Astrocyte (in vitro differentiated cells and primary cell): ENCODE measurements around the gene APLNR. TPM values are rescaled to one million over a fixed set of nuclear protein-coding genes. Genes with fewer than 3 reads are reported as not detected.

Experiments
- DNase-seq: peaks from one replicate; pipeline ENCODE4 v3.0.0-alpha.2; 2010; ENCODE audit warnings: low read depth
- FAIRE-seq: peaks from 2 replicates; lab custom pipeline; 2011; peaks lifted over from hg19 to GRCh38; lab: Jason Lieb, UNC
- H2AFZ ChIP-seq: 2 replicates; pipeline ENCODE4 v1.6.0; 2012; ENCODE audit warnings: low read depth, low read length, inconsistent platforms
- H3K27ac ChIP-seq: 2 replicates; pipeline ENCODE4 v1.5.1; 2011; ENCODE audit warnings: low read depth, low read length, inconsistent platforms
- H3K27me3 ChIP-seq: 2 replicates; pipeline ENCODE4 v1.6.0; 2011; ENCODE audit warnings: low read length, inconsistent platforms; ENCODE audit not compliant: insufficient read depth
- H3K36me3 ChIP-seq: 2 replicates; pipeline ENCODE4 v1.5.1; 2011; ENCODE audit warnings: low read length, inconsistent platforms; ENCODE audit not compliant: insufficient read depth
- H3K4me1 ChIP-seq: 2 replicates; pipeline ENCODE4 v1.5.1; 2011; ENCODE audit warnings: low read length, inconsistent platforms; ENCODE audit not compliant: insufficient read depth
- H3K4me2 ChIP-seq: 2 replicates; pipeline ENCODE4 v1.6.0; 2012; ENCODE audit warnings: low read length, inconsistent platforms
- H3K4me3 ChIP-seq: 2 replicates; pipeline ENCODE4 v1.5.1; 2011; ENCODE audit warnings: low read depth, mild to moderate bottlenecking, low read length, inconsistent platforms; ENCODE audit not compliant: insufficient read depth
- H3K79me2 ChIP-seq: 2 replicates; pipeline ENCODE4 v1.6.0; 2012; ENCODE audit warnings: mild to moderate bottlenecking, low read length, inconsistent platforms; ENCODE audit not compliant: insufficient read depth
- H3K9ac ChIP-seq: 2 replicates; pipeline ENCODE4 v1.6.0; 2012; ENCODE audit warnings: mild to moderate bottlenecking, low read length, inconsistent platforms
- H3K9me3 ChIP-seq: 2 replicates; pipeline ENCODE4 v1.5.1; 2012; ENCODE audit warnings: low read depth, mild to moderate bottlenecking, low read length, inconsistent platforms; ENCODE audit not compliant: insufficient read depth
- H4K20me1 ChIP-seq: 2 replicates; pipeline ENCODE4 v1.6.0; 2012; ENCODE audit warnings: low read length, inconsistent platforms; ENCODE audit not compliant: insufficient read depth
- H3K27ac Mint-ChIP-seq: one replicate; pipeline ENCODE4 v1.8.0; 2021; ENCODE audit warnings: mild to moderate bottlenecking, mixed read lengths; ENCODE audit not compliant: unreplicated experiment
- H3K27me3 Mint-ChIP-seq: one replicate; pipeline ENCODE4 v1.8.0; 2021; ENCODE audit warnings: low read depth, mixed read lengths; ENCODE audit not compliant: unreplicated experiment
- H3K36me3 Mint-ChIP-seq: one replicate; pipeline ENCODE4 v1.8.0; 2021; ENCODE audit warnings: low read depth, mixed read lengths; ENCODE audit not compliant: unreplicated experiment
- H3K4me1 Mint-ChIP-seq: one replicate; pipeline ENCODE4 v1.8.0; 2021; ENCODE audit warnings: low read depth, mixed read lengths; ENCODE audit not compliant: unreplicated experiment
- H3K4me3 Mint-ChIP-seq: one replicate; pipeline ENCODE4 v1.8.0; 2021; ENCODE audit warnings: mild to moderate bottlenecking, moderate library complexity, mixed read lengths; ENCODE audit not compliant: unreplicated experiment
- H3K9me3 Mint-ChIP-seq: one replicate; pipeline ENCODE4 v1.8.0; 2021; ENCODE audit warnings: mild to moderate bottlenecking, mixed read lengths; ENCODE audit not compliant: unreplicated experiment
- CTCF ChIP-seq: IDR thresholded peaks from 2 replicates; pipeline ENCODE4 v1.5.1; 2011; ENCODE audit warnings: low read depth, mild to moderate bottlenecking, inconsistent platforms, low read length, moderate library complexity; ENCODE audit not compliant: insufficient read depth
- EZH2 ChIP-seq: IDR thresholded peaks from 2 replicates; pipeline ENCODE4 v1.6.1; 2012; ENCODE audit warnings: mild to moderate bottlenecking, low read length, inconsistent platforms; ENCODE audit not compliant: insufficient read depth
- total RNA-seq: library from RNA; stranded (reverse); gene quantifications from 2 replicates; pipeline ENCODE4 v1.2.1, GENCODE V29; 2021

The APLNR gene
- total RNA-seq, 1 donor from 2014 or later: not detected

- DNase-seq: no peak
- Histone ChIP-seq H3K79me2 (no peaks in the 10 kb centered on the region), H3K27me3 (no peaks in the 10 kb centered on the region), H2AFZ (no peak overlapping the region), H3K4me3 (no peak overlapping the region), H3K4me1 (no peaks in the 10 kb centered on the region), H3K9ac (no peak overlapping the region), H3K36me3 (no peaks in the 10 kb centered on the region), H3K9me3 (peaks cover 1% of the 10 kb centered on the region), H3K27ac (no peak overlapping the region), H3K4me2 (no peak overlapping the region), H4K20me1 (no peaks in the 10 kb centered on the region)
- H3K4me1 Mint-ChIP-seq: no peaks in the 10 kb centered on the region
- H3K9me3 Mint-ChIP-seq: peaks cover 6% of the 10 kb centered on the region
- no peak for FAIRE-seq
- H3K4me3 Mint-ChIP-seq: no peak overlapping the region
- H3K36me3 Mint-ChIP-seq: no peaks in the 10 kb centered on the region
- peaks cover 4% of the 10 kb centered on the region for H3K27me3 Mint-ChIP-seq
- no peak overlapping the region for H3K27ac Mint-ChIP-seq
- TF ChIP-seq CTCF (no peak), EZH2 (no peak)
Measured at GRCh38 chr11:57260937-57261783, 24.1 kb upstream of the APLNR start.

- Histone ChIP-seq H3K9me3 (no peaks in the 10 kb centered on the region), H3K27ac (no peak overlapping the region), H3K4me3 (no peak overlapping the region), H4K20me1 (no peaks in the 10 kb centered on the region), H3K36me3 (no peaks in the 10 kb centered on the region), H2AFZ (no peak overlapping the region), H3K4me2 (no peak overlapping the region), H3K79me2 (no peaks in the 10 kb centered on the region), H3K9ac (no peak overlapping the region), H3K27me3 (peaks cover 4% of the 10 kb centered on the region), H3K4me1 (no peaks in the 10 kb centered on the region)
- DNase-seq: no peak
- peaks cover 2% of the 10 kb centered on the region for H3K9me3 Mint-ChIP-seq
- peaks cover 4% of the 10 kb centered on the region for H3K27me3 Mint-ChIP-seq
- H3K4me3 Mint-ChIP-seq: no peak overlapping the region
- no peak for TF ChIP-seq CTCF
- no peak for TF ChIP-seq EZH2
- H3K27ac Mint-ChIP-seq: no peak overlapping the region
- no peak for FAIRE-seq
- H3K36me3 Mint-ChIP-seq: no peaks in the 10 kb centered on the region
- H3K4me1 Mint-ChIP-seq: peaks cover 21% of the 10 kb centered on the region
Measured at GRCh38 chr11:57256119-57256518, 19.1 kb upstream of the APLNR start.

GRCh38 chr11:57255618-57256017 is 18.6 kb upstream of the APLNR start:
- Mint-ChIP-seq H3K4me3 (no peak overlapping the region), H3K27ac (peak overlapping the region; percentile 55), H3K4me1 (peaks cover 24% of the 10 kb centered on the region), H3K9me3 (peaks cover 2% of the 10 kb centered on the region), H3K36me3 (no peaks in the 10 kb centered on the region), H3K27me3 (peaks cover 4% of the 10 kb centered on the region)
- TF ChIP-seq EZH2: no peak
- TF ChIP-seq CTCF: no peak
- Histone ChIP-seq H3K4me2 (peak overlapping the region; percentile 6), H2AFZ (no peak overlapping the region), H3K27ac (no peak overlapping the region), H3K9me3 (no peaks in the 10 kb centered on the region), H3K27me3 (peaks cover 4% of the 10 kb centered on the region), H3K4me3 (no peak overlapping the region), H3K79me2 (no peaks in the 10 kb centered on the region), H4K20me1 (no peaks in the 10 kb centered on the region), H3K36me3 (no peaks in the 10 kb centered on the region), H3K9ac (no peak overlapping the region), H3K4me1 (no peaks in the 10 kb centered on the region)
- DNase-seq (no peak), FAIRE-seq (no peak)
